ENCODE results near the gene OR10R2.

DNA sequence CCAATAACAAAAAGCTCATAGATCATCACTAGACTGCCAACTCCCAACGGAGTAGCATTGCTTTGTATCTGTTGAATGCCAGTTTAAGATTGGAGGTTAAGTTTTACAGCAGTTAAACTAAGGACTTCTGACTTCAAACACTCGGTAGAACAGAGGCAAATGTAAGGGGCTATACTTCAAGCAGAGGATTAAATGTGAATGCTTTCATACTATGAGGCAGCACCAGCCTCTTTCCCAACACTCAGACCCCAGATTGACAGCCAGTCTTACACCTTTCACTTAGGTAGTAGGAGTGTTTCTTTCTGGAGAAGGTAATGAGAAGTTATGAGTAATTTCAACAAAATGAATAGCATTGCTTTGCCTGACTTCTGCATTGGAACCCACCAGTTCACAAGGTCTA lies 22.8 kb downstream of the OR10R2 start:
- no peak for TF ChIP-seq CTCF (IDR thresholded peaks at IDR 0.05; ENCODE audit: low read depth, low read length, poor library complexity, severe bottlenecking)
- no peak for TF ChIP-seq EZH2phosphoT487 (IDR thresholded peaks at IDR 0.05; ENCODE audit: borderline replicate concordance, low read length)
